GM18867 (cell line): Measurements from ENCODE around the gene ANXA3.

Source experiments
- ATAC-seq: cut with Tn5 transposase; IDR thresholded peaks from one replicate; pipeline ENCODE4 v1.9.1; 2021; ENCODE audit warnings: mild to moderate bottlenecking, moderate library complexity; ENCODE audit not compliant: unreplicated experiment

The ANXA3 gene

DNA sequence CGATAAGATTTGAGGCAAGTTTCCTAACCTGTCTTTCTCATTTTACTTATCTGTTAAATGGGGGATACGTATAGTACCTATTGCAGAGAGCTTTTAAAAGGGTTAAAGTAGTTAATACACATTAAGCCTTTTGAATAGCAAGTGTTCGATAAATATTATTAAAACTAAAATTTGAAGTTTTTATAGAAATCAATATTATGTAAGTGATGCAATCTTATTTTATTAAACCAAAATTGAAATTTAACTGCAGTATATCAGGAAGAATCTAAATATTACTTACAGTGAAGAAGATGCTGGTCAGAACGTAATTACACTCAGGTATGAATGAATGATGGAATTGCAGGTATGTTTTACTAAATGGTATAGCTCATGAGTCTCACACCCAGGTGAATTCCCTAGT is 58.0 kb downstream of the ANXA3 start:
- no peak for ATAC-seq

DNA sequence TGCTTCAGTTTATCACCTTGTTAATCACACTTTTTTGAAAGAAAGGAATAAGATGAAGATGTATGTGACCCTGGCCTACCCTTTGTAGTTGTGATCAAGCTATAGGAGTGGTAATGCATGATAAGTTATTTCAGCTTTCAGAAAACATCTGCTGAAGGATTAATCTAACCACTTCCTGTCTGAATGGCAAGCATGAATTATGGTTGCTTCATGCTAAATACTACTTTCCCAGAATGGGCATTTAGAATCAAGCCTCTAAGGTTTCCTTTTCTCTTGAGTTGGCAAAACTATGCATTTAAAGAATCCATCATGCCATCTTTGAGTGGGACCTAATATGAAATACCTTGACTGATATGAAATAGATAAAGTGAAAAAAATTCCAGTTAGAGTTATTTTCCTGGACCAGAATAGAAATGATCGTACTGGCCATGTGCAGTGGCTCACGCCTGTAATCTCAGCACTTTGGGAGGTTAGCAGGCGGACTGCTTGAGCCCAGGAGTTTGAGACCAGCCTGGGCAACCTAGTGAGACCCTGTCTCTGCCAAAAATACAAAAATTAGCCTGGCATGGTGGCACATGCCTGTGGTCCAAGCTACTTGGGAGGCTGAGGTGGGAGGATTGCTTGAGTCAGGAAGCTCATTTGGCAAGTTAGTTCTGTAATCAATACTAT is 59.1 kb downstream of the ANXA3 start:
- no peak for ATAC-seq

DNA sequence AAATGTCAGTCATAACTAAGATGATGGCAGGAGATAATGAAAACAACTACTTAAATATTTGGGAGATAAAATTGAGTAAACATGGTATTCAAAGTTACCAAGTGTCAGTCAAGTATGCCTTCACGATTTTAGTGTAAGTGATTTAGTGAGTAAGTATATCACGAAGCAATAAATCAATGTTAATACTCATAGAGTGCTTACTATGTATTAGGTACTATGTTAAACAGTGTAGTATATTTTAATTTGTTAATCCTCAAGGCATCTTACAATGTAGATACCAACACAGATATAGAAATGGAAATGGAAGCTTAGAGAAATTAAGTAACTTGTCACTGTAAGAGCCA is 59.6 kb downstream of the ANXA3 start:
- ATAC-seq = no peak

DNA sequence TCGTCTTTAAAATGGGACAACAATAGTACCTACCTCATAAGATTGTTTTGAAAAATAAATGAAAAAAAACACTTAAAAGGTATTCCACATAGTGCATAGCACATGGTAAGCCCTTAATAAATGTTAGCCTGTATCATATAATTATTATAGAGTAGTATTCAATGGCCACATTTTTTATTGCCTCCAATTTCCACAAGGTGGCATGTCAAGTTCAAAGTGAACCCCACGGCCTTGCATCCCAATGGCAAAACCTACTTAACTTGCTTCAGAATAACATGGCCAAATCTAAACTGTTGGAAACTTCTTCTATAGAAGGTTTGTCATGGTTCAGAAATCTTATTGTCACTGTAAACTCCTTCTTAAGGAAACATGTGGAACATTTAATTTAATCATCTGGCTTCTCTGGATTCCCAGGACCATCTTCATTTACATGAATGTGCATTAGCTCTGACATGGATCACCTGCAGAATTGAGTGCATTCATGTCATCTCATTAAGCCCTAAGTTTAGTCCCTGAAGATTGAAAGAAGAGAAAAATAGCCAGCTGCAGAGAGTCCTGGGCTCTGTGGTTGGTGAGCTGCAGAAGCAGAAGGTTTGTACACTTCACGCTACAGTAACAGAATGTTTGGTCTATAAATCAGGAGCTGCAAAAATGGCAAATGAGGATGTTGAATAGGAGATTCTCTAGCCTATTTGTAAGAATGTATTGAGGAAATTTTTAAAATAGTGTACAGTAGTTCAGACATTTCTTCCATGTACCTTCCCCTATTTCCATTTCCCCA is 61.0 kb downstream of the ANXA3 start:
- no peak for ATAC-seq

DNA sequence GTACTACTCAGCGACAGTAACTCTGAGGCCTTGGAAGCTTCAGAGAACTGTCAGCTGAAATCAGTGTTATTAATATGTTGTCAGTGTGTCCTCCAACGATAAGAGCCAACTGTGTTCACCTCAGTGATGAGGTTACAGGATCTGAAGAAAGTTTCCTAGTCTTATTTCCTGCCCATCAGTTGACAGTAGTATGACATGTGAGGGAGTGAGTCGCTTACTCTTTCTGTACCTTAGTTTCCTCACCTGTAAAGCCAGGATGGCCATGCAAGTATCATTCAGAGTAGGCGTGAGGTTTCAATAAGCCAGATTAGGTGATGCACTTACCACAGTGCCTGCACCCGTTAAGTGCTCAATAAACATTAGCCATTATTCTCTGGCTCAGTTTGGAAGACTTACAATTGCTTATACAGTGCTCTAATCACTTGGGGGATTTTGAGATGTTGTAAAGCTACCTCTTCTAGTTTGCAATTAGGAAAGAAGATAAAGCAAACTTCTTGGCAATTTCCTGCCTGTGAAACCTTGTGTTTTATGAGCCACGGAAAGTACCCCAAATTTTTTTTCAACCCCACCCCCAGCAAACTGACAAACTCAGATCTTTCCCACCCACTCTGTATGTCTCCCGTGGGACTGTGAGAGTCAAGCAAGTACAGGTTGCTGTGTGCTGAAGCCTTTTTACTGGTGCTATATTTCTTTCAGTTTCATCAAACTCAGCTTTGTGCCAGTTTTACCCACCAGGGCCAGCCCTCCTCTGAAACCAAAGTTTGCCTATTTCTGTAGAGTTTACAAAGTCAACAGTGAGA is 62.2 kb downstream of the ANXA3 start:
- ATAC-seq = peak; percentile 87

DNA sequence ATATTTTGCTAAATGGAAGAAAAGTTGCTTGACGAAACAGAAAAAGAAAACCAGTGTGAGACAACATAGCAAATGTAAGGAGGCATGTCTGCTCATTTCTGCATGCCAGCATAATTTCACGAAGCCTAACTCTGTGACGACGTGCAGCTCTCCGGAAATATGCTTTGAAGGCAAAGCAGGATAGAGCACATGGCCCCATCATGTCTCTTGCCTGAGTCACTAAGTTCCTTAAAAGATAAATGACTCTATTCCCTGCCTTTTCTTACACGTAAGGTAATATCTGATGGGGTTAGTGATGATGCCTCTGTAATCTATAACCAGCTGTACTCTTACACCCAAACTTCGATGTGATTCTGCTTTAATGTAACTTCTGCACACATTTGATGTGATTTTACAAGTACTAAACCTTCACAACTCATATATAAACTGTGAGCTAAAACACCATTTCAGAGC is 64.5 kb downstream of the ANXA3 start:
- ATAC-seq = no peak

DNA sequence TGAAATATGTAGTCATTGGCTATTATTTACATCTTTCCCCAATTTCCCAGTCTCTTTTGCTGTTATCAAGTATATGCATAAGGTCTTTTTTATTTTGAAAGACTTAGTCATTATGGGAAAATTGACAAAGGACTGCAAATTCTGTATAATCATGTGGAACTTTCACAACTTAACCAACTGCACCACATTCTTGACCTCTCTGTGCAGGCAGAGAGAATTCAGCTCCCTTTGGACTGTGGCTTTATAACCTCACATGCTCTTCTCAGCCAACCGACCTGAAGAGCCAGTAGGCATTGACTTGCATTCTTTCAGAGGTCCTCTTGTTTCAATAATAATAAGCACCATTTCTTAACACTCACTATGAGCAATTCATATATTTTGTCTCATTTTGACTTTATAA is 66.9 kb downstream of the ANXA3 start:
- ATAC-seq = no peak

DNA sequence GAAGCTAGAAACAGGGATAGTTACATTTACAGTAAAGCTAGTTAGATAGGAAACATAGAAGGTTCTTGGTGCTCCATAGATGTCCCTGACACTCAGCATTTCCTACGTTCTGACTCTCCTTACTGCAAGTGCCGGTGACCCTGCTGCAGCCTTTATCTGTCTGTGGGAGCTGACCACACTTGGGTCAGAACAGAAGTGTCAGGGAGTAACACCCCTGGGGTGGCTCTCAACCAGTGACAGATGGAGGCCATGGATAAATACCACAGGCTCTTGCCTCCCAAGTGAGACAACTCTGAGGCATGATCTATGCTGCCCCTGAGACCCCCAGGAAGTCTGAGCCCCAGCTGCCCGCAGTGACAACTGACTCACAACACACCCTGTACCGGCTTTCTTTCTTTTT is 69.8 kb downstream of the ANXA3 start:
- ATAC-seq = no peak

DNA sequence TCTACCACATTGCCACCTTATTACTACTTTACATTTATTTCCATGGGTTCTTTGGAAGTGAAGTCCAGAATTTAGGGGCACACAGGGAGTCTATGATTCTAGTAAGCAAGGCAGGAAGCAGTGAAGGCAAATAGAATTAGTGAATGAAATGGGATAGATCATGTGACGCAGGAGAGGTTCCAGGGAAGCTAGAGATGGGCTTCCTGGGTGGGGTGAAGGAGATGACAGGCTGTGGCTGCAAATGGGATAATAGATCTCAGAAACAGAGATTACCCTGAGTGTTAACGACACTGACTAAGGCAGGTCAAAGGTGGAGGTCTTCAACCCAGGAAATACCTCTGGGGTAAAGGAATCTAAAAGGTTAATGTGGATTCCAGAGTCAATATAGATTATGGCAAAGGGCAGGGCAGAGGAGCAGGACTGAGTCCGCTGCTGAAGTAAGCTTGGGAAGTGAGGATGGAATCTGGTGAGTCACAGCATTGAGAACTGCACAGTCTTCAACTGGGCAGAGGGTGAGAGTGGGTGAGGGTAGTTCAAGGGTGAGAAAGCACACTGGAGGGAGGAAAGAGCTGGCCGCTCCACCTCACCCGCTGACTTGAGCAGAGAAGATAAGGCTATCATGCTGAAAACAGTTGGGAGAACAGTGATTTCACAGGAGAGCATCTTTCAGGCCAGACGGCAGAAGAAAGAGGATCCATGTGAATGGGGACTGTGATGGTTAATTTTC is 70.8 kb downstream of the ANXA3 start:
- ATAC-seq = no peak

DNA sequence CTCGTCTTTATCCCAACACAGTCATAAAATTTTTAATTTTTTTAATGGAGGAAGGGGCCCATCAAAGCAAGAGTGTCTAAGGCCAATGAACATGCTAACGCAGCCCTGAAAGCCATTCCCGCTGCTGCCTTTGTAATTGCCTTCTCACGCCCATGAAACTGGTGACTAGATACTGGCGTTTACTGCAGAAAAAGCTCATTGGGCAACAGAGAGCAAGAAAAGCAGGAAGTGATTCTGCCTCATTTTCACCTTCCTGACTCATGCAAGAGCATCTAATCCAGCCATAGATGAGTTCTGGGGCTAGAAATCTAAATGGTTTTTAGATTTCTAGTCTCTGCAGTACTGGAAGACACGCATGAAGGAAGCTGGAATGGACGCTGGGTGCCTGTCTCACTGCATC is 72.5 kb downstream of the ANXA3 start:
- no peak for ATAC-seq

DNA sequence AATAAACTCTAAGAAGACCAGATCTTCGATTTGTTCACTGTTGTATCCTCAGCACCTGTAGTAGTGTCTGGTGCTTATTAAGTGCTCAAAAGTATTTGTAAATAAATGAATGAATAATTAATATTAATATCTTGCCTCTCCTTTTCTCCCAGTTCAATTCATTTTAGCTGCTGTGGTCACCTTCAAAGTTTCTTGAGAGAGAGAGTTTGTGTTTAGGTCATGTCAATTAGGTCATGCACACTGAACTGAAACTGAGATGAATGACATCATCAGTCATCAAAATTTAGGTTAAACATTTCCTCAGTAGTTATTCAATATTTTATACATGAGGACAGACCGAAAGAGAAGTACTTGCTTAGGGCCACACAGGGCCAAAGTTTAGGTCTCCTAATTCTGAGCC is 73.5 kb downstream of the ANXA3 start:
- ATAC-seq = peak; percentile 42

DNA sequence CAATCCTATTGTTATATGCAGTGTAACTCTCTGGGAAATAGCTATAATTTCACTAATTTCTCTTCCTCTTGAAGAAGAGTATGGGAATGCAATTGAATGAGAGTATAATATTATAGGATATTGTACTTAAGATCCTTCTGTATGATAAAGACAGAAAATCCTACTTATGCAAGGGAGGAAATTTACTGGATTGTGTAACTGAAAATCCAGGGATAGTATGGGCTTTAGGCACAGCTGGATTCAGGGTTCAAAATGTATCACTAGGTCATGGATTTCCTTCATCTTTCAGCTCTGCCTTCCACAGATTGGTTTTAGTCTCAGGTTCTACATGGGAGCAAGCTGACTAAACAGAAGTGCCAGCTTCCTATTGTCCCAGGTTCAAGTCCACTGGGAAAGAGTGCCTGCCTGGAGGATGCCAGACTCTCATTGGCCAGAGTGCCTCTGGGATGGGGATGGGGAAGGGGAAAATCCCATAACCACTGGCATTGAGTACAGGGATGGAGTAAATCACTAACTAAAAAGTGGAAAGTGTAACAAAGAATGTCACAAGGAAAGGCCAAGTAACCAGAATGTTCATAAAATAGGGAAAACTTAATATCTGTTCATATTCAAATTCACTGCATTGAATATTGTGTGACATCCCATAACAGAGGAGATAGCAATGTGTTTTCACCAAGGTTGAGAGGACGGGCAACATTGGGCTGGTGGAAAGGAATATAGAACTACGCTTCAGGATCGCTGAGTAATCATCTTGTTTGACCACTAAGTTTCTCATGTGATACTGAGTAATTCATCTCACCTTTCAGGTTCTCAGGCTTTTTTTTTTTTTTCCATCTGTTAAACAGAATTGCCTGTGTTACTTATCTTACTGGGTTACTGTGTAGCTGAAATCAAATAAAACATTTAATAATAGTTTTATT is 75.7 kb downstream of the ANXA3 start:
- ATAC-seq = no peak

DNA sequence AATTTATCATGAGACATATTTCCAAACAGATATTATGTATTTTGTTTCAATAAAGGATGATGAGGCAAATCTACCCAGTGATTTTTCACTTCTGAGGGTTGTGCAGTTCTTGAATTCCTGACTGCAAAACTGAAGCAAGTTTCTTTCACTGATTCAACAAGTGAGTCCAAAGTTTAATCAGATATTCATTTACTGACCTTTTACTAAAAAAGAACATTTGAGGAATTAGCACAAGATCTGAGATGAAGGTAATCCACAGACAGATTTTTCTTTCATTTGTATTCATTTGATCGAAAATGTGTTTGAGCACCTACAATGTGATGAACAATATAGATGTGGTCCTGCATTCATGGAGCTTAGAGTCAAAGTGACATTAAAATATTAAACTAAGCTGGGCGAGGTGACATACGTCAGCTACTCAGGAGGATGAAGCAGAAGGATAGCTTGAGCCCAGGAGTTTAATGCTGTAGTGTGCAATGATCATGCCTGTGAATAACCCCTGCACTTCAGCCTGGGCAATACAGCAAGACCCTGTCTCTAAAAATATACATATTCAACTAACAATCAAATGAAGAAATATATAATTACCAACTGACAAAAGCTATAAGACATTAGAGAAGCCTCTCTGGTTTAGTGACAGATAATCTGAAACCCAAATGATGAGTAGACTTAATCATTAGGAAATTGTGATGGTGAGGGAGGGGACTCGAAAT is 76.6 kb downstream of the ANXA3 start:
- no peak for ATAC-seq

DNA sequence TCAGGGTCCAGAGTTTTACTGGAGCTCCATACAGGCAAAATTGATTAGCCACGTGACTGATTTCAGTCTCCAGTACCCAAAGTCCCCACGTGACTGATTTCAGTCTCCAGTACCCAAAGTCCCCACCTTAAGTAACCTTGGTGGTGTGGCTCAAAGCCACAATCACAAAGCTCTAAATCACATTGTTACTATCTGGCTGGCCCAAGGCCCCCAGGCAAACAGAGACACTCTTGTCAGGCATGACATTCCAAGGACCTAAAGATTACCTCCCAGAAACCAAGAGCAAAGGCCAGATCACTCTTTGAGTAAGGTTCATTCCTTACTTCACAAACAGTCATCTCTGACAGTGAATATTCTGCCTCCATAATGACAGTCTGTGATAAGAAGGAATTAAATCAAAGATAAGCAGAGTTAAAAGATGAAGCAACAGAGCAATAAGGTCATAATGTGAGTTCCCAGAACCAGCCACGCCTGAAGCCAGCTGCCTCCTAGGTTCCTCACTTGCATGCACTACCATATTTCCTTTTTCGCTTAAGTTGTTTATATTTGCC is 78.5 kb downstream of the ANXA3 start:
- ATAC-seq = no peak

DNA sequence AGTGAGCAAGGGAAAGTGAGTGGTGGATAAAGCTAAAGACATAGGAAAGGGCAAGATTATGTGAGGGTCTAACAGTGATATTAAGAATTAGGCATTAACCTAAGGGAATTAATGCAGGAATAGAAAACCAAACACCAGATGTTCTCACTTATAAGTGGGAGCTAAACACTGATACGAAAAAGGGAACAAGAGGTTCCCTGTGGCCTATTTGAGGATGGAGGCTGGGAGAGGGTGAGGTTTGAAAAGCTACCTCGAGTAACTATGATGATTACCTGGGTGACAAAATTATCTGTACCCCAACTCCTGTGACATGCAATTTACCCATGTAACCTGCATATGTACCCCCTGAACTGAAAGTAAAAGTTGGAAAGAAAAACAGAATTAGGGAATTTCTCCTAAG is 79.0 kb downstream of the ANXA3 start:
- no peak for ATAC-seq

DNA sequence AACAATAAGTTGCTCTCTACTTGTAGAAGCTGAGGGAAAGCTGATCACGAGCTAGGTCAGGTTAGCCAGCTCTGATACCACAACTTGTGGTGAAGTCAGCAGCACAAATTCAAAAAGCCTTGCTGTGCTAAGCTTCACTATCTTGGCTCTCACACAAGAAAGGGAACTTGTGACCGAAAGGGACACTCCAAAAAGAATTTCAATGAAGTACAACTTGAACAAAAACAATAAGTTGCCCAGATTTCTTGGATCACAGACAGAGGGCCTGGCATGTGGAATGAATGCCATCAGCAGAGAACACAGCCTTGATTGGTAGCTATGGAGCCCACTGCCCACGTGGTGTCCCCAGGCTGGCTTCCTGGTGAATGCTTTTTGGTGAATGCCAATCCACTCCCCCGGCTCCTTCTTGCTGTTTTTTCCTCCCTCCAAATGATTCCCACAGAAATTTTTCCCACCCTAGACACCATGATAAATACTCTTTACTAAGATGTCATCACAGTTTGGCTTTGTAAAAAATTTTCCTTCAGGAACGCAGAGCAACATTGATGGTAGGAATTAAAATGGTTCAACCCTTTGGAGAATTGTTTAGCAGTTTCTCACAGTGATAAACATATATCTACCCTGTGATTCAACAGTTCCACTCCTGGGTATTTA is 82.6 kb downstream of the ANXA3 start:
- no peak for ATAC-seq

DNA sequence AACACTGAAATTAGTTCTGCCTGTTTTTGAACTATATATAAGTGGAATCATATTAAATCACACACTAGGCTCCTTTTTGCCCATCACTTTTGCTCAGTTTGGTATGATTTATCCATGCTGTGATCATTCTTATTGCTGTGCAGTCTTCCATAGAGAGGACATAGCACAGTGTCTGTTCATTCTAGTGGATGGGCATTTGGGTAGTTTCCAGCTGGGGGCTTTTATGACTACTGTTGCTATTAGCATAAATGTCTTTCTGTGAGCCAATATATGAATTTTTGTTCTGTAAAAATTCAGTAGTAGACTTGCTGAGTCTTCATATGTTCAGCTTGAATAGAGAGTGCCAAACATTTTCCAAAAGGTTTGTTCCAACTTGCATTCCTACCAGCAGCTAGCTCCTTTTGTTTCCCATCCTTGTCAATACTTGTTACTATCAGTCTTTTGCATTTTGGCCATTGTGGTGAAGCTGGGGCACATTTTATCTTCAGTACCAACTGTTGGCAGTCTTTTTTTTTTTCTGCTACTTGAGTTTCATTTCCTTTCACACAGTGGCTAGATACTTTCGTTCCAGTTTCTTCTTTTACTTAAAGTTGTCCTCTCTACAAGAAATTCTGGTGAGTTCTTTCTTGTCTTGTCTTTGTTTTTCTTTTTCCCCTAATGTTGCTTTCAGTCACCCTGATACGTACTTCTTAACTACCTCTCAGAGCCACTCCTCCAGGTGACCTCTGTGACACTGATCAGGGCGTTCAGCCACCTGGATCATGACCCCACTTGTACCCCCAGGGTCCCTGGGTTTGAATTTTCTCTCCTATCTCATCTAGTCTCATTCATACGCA is 87.0 kb downstream of the ANXA3 start:
- ATAC-seq = peak; percentile 90

DNA sequence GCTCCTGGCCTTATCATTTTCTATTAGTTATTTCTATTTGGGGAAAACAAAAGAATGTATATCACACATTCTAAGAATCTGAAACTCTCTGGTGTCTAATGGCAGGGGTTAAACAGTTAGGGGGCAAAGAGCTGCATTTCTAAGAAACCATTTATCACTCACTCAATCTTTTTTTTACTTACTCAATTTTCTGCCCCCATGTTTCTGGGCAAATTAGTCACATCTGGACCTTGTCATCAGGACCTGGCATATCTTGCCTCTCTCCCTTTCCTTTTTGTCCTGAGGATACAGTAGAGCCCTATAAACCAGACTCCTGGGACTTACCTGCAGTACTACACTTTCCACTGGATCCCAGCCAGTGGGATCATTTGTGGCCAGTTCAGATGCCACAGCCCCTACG is 89.1 kb downstream of the ANXA3 start:
- no peak for ATAC-seq
